HCT116 (cell line): ENCODE results near the gene TMC1.

Experiments used
- CEBPB ChIP-seq: IDR thresholded peaks from 2 replicates; pipeline ENCODE4 v1.6.1; 2012; ENCODE audit warnings: low read depth
- EZH2 ChIP-seq: fragments of 200-600 bp; sonication (generic); IDR thresholded peaks from 2 replicates; pipeline ENCODE4 v1.6.1; 2017; ENCODE audit warnings: antibody characterized with exemption, mixed run types
- EZH2phosphoT487 ChIP-seq: fragments of 200-600 bp; IDR thresholded peaks from 2 replicates; pipeline ENCODE4 v1.6.1; 2018; ENCODE audit warnings: antibody characterized with exemption, borderline replicate concordance
- POLR2A ChIP-seq: IDR thresholded peaks from 2 replicates; pipeline ENCODE4 v1.7.0; 2011; ENCODE audit warnings: borderline replicate concordance; ENCODE audit not compliant: insufficient read depth, insufficient read length; ENCODE audit errors: extremely low read depth
- SP1 ChIP-seq: IDR thresholded peaks from 2 replicates; pipeline ENCODE4 v1.6.1; 2012; ENCODE audit warnings: low read depth
- TF ChIP-seq, protein P1 (sequence below), 3 experiments: fragments of 200-600 bp in 1 of 3; sonication (generic) in 1 of 3; IDR thresholded peaks in 2 of 3; conservative IDR thresholded peaks in 1 of 3; 2 replicates each; pipeline ENCODE4 v1.5.1; 2012 to 2017; ENCODE audit warnings: low read depth in 2 of 3, low read length in 2 of 3, antibody characterized with exemption in 1 of 3, borderline replicate concordance in 1 of 3, control low read depth in 1 of 3, mild to moderate bottlenecking in 1 of 3, mixed read lengths in 1 of 3, mixed run types in 1 of 3, moderate library complexity in 1 of 3; ENCODE audit not compliant: insufficient read depth in 1 of 3
- TF ChIP-seq, protein P2 (sequence below): IDR thresholded peaks from 2 replicates; pipeline ENCODE4 v1.6.1; 2012; ENCODE audit warnings: low read depth

DNA sequence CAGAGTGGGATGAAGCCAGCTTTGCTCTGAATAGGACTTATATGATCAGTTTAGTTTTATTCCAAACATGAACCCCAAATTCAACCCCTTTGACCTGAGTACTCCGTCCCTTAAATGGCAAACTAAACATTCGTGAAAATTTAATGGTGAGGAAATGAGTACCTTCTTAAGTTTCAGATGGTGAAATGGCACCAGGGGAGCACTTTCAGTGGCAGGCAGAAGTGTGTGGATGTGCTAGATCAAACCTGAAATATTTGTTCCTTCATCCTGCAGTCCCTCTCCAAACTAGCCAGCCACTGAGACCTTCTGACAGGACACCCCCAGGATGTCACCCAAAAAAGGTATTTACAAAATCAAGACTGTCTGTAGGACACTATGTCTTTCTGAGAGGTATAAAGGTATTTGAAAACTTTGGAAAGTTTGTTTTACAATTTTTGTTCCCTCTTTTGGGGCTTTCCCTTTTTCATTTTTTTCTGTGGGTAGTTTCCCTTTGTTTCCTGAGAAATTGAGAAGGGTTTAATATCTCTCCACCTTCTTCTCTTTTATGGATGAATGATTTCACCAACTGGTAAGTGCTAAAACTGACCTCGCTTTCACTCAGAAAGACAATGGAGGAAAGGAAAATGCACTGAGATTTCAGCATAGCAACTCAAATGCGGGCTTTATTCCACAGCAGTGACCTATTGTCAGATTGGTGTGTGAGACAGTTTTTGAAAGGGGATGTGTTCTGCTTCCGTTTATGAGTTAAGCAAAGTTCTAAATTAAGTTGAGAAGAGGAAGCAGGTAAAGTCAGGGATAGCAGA lies 127.1 kb downstream of the TMC1 start:
- TF ChIP-seq SP1 (no peak), EZH2 (no peak), CEBPB (no peak), EZH2phosphoT487 (no peak), POLR2A (no peak)
- TF ChIP-seq, protein P1, sequence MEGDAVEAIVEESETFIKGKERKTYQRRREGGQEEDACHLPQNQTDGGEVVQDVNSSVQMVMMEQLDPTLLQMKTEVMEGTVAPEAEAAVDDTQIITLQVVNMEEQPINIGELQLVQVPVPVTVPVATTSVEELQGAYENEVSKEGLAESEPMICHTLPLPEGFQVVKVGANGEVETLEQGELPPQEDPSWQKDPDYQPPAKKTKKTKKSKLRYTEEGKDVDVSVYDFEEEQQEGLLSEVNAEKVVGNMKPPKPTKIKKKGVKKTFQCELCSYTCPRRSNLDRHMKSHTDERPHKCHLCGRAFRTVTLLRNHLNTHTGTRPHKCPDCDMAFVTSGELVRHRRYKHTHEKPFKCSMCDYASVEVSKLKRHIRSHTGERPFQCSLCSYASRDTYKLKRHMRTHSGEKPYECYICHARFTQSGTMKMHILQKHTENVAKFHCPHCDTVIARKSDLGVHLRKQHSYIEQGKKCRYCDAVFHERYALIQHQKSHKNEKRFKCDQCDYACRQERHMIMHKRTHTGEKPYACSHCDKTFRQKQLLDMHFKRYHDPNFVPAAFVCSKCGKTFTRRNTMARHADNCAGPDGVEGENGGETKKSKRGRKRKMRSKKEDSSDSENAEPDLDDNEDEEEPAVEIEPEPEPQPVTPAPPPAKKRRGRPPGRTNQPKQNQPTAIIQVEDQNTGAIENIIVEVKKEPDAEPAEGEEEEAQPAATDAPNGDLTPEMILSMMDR (IDR thresholded peaks at IDR 0.05 in 2 of 3, conservative IDR thresholded peaks at IDR 0.05 in 1 of 3; ENCODE audit: borderline replicate concordance in 1 of 3, insufficient read depth in 1 of 3, low read depth in 2 of 3, low read length in 2 of 3): no peak
- TF ChIP-seq, protein P2, sequence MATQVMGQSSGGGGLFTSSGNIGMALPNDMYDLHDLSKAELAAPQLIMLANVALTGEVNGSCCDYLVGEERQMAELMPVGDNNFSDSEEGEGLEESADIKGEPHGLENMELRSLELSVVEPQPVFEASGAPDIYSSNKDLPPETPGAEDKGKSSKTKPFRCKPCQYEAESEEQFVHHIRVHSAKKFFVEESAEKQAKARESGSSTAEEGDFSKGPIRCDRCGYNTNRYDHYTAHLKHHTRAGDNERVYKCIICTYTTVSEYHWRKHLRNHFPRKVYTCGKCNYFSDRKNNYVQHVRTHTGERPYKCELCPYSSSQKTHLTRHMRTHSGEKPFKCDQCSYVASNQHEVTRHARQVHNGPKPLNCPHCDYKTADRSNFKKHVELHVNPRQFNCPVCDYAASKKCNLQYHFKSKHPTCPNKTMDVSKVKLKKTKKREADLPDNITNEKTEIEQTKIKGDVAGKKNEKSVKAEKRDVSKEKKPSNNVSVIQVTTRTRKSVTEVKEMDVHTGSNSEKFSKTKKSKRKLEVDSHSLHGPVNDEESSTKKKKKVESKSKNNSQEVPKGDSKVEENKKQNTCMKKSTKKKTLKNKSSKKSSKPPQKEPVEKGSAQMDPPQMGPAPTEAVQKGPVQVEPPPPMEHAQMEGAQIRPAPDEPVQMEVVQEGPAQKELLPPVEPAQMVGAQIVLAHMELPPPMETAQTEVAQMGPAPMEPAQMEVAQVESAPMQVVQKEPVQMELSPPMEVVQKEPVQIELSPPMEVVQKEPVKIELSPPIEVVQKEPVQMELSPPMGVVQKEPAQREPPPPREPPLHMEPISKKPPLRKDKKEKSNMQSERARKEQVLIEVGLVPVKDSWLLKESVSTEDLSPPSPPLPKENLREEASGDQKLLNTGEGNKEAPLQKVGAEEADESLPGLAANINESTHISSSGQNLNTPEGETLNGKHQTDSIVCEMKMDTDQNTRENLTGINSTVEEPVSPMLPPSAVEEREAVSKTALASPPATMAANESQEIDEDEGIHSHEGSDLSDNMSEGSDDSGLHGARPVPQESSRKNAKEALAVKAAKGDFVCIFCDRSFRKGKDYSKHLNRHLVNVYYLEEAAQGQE: no peak
